ENCODE results near the gene ZNRF3.

- TF ChIP-seq EZH2phosphoT487 (IDR thresholded peaks at IDR 0.05; ENCODE audit: unreplicated experiment): no peak
- TF ChIP-seq, protein P1, sequence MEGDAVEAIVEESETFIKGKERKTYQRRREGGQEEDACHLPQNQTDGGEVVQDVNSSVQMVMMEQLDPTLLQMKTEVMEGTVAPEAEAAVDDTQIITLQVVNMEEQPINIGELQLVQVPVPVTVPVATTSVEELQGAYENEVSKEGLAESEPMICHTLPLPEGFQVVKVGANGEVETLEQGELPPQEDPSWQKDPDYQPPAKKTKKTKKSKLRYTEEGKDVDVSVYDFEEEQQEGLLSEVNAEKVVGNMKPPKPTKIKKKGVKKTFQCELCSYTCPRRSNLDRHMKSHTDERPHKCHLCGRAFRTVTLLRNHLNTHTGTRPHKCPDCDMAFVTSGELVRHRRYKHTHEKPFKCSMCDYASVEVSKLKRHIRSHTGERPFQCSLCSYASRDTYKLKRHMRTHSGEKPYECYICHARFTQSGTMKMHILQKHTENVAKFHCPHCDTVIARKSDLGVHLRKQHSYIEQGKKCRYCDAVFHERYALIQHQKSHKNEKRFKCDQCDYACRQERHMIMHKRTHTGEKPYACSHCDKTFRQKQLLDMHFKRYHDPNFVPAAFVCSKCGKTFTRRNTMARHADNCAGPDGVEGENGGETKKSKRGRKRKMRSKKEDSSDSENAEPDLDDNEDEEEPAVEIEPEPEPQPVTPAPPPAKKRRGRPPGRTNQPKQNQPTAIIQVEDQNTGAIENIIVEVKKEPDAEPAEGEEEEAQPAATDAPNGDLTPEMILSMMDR (conservative IDR thresholded peaks at IDR 0.05; ENCODE audit: low read depth in 2 of 2): no peak
- TF ChIP-seq EZH2 (IDR thresholded peaks at IDR 0.05; ENCODE audit: low read depth, unreplicated experiment): no peak
- no peak for TF ChIP-seq POLR2AphosphoS5 (IDR thresholded peaks at IDR 0.05; ENCODE audit: low read depth)
- TF ChIP-seq ZNF462 (CRISPR knock-in tag; IDR thresholded peaks at IDR 0.05): no peak
- TF ChIP-seq, protein P2, sequence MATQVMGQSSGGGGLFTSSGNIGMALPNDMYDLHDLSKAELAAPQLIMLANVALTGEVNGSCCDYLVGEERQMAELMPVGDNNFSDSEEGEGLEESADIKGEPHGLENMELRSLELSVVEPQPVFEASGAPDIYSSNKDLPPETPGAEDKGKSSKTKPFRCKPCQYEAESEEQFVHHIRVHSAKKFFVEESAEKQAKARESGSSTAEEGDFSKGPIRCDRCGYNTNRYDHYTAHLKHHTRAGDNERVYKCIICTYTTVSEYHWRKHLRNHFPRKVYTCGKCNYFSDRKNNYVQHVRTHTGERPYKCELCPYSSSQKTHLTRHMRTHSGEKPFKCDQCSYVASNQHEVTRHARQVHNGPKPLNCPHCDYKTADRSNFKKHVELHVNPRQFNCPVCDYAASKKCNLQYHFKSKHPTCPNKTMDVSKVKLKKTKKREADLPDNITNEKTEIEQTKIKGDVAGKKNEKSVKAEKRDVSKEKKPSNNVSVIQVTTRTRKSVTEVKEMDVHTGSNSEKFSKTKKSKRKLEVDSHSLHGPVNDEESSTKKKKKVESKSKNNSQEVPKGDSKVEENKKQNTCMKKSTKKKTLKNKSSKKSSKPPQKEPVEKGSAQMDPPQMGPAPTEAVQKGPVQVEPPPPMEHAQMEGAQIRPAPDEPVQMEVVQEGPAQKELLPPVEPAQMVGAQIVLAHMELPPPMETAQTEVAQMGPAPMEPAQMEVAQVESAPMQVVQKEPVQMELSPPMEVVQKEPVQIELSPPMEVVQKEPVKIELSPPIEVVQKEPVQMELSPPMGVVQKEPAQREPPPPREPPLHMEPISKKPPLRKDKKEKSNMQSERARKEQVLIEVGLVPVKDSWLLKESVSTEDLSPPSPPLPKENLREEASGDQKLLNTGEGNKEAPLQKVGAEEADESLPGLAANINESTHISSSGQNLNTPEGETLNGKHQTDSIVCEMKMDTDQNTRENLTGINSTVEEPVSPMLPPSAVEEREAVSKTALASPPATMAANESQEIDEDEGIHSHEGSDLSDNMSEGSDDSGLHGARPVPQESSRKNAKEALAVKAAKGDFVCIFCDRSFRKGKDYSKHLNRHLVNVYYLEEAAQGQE (IDR thresholded peaks at IDR 0.05; ENCODE audit: unreplicated experiment): no peak
- TF ChIP-seq ETS1 (IDR thresholded peaks at IDR 0.05): no peak
- no peak for TF ChIP-seq NANOG (IDR thresholded peaks at IDR 0.05; ENCODE audit: borderline replicate concordance)
- no peak for TF ChIP-seq CREB1 (CRISPR knock-in tag; IDR thresholded peaks at IDR 0.05; ENCODE audit: low read depth)
- no peak for TF ChIP-seq ZNF114 (CRISPR knock-in tag; IDR thresholded peaks at IDR 0.05)
- no peak for TF ChIP-seq JUNB (IDR thresholded peaks at IDR 0.05; ENCODE audit: unreplicated experiment)
- TF ChIP-seq ZNF331 (CRISPR knock-in tag; IDR thresholded peaks at IDR 0.05; ENCODE audit: low read depth): no peak
Observed at GRCh38 chr22:28920757-28921584, 37.6 kb downstream of the ZNRF3 start.
